SH-SY5Y (cell line): ENCODE results near the gene CMC4.

ENCODE experiments used
- GATA2 ChIP-seq: IDR thresholded peaks from 2 replicates; pipeline ENCODE4 v1.6.1; 2011; ENCODE audit warnings: mild to moderate bottlenecking, low read depth, low read length
- GATA3 ChIP-seq: IDR thresholded peaks from 2 replicates; pipeline ENCODE4 v1.6.1; 2011; ENCODE audit warnings: low read depth, mild to moderate bottlenecking, low read length, moderate library complexity

CMC4 gene

GRCh38 chrX:155028129-155028528, 42.8 kb downstream of the CMC4 start:
- no peak for TF ChIP-seq GATA3
- no peak for TF ChIP-seq GATA2

- TF ChIP-seq GATA2 (no peak), GATA3 (no peak)
Observed at GRCh38 chrX:155027509-155028066, 43.3 kb downstream of the CMC4 start.

DNA sequence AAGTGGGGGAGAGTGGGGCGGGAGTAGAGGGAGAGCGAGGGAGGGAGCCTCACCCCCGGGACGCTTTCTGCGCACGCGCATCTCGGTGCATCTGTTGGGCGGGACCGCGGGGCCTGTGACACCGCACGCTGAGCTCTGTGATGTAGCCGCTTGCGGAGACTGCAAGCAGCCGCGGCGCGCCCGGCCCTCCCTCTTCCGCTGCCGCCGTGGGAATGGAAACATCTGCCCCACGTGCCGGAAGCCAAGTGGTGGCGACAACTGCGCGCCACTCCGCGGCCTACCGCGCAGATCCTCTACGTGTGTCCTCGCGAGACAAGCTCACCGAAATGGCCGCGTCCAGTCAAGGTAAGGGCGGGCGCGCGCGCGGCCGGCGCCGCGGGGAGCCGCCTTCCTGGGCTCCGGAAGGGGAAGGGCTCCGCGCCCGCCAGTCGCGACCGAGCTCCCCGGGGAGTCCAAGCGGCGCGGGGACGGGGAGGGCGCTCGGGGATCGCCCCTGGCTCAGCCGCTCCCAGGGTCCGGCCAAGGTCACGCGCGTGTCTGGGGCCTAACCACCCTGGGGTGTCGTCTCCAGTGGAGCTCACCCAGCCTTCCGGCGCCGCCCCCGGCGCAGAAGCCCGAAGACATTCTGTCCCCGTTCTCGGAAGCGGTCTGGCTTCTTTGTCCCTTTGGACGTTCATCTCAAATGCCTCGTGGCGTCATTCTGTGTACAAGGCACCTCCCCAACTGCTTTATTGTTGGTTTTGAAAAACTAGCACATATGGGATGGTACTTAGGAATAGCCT, 44.0 kb downstream of the CMC4 start, which contains the start of gene FUNDC2:
Gene FUNDC2, plus strand, starts transcription at position 118 of the 782 bp plus-strand sequence. Its CDS starts 95 bp downstream, at position 213.
- TF ChIP-seq GATA2 (peak; percentile 54; the same call in 1 of the 2 replicates), GATA3 (no peak)

DNA sequence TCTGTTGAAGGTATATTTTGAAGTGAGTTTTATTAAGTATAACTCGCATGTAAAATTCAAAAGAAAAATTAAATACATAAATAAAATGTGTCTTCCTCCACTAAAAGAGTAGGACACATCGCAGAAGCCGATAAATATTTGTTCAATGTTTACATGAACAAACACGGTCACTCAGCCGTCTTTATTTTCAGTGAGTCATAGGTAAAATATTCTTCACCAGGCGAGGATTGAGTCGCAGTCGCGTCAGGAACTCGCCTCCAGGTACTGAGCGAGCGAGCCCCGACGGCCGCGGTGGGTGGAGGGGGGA, 44.6 kb downstream of the CMC4 start:
- TF ChIP-seq GATA3, result no peak
- TF ChIP-seq GATA2, result no peak

GRCh38 chrX:155023907-155024833, 46.8 kb downstream of the CMC4 start:
- TF ChIP-seq GATA3 (no peak), GATA2 (no peak)

DNA sequence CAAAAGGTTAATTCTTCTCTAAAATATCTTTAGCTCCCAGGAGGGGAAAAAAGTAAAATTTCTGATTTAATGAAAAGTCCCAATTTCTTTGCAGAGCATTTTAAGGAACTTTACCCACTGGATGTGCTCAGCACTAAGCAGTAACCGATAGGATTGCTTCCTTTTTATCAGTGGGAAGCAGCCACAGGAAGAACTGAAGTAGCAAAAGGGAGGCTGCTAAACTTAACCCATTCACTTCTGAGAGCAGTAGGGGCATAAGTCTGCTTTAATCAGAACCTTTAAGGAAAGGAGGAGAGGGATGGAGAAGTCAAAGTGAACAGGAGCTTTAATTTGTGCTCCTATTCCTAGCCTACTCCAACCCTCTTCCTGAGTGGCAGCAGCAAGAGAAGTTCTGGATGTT, 48.4 kb downstream of the CMC4 start, which contains the start of gene F8:
Gene F8, minus strand, starts transcription at position 139 of the 400 bp plus-strand sequence. CDS start 171 bp downstream, outside the sequence.
- TF ChIP-seq GATA2 (no peak), GATA3 (no peak)

DNA sequence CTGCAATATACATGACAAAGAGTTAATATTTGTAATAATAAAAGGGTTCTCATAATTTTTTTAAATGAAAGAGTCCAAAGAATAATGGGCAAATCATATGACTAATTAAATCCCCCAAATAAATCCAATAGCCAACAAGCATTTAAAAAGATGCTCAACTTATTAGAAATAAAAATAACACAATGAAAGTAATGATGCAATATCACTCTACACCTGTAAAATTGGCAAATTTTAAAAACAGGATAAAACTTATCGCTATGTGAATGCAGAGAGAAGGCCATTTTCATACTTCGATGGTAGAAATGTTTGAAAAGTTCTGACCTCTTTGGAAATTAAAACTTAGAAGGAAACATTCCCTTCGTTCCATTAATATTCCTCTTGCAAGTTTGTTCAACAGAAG, 50.3 kb downstream of the CMC4 start:
- TF ChIP-seq GATA2 (no peak), GATA3 (no peak)
